Ishikawa (cell line): Measurements from ENCODE around the gene TDO2.

Source experiments
- CEBPB ChIP-seq: IDR thresholded peaks from 2 replicates; pipeline ENCODE4 v1.6.1; 2012
- CREB1 ChIP-seq: IDR thresholded peaks from 2 replicates; pipeline ENCODE4 v1.6.1; 2012; ENCODE audit warnings: low read depth
- EGR1 ChIP-seq: IDR thresholded peaks from 2 replicates; pipeline ENCODE4 v1.6.1; 2012
- EP300 ChIP-seq: IDR thresholded peaks from 2 replicates; pipeline ENCODE4 v1.6.1; 2012; ENCODE audit warnings: borderline replicate concordance
- FOXM1 ChIP-seq: IDR thresholded peaks from 2 replicates; pipeline ENCODE4 v1.6.1; 2012; ENCODE audit warnings: low read depth, borderline replicate concordance
- NFIC ChIP-seq: IDR thresholded peaks from 2 replicates; pipeline ENCODE4 v1.6.1; 2012
- RAD21 ChIP-seq: IDR thresholded peaks from 2 replicates; pipeline ENCODE4 v1.6.1; 2012; ENCODE audit warnings: low read depth
- TAF1 ChIP-seq: IDR thresholded peaks from 2 replicates; pipeline ENCODE4 v1.6.1; 2012; ENCODE audit warnings: low read depth, mild to moderate bottlenecking
- TCF12 ChIP-seq: IDR thresholded peaks from 2 replicates; pipeline ENCODE4 v1.6.1; 2012; ENCODE audit warnings: low read depth
- TEAD4 ChIP-seq: IDR thresholded peaks from 2 replicates; pipeline ENCODE4 v1.6.1; 2012
- YY1 ChIP-seq: IDR thresholded peaks from 2 replicates; pipeline ENCODE4 v1.6.1; 2012; ENCODE audit warnings: low read depth
- ZBTB7A ChIP-seq: IDR thresholded peaks from 2 replicates; pipeline ENCODE4 v1.6.1; 2012; ENCODE audit warnings: low read depth
- TF ChIP-seq, protein P1 (sequence below): IDR thresholded peaks from 2 replicates; pipeline ENCODE4 v1.6.1; 2012; ENCODE audit warnings: low read depth, mild to moderate bottlenecking
- TF ChIP-seq, protein P2 (sequence below): IDR thresholded peaks from 2 replicates; pipeline ENCODE4 v1.6.1; 2012
- TF ChIP-seq, protein P3 (sequence below): IDR thresholded peaks from 2 replicates; pipeline ENCODE4 v1.6.1; 2012

The TDO2 gene

DNA sequence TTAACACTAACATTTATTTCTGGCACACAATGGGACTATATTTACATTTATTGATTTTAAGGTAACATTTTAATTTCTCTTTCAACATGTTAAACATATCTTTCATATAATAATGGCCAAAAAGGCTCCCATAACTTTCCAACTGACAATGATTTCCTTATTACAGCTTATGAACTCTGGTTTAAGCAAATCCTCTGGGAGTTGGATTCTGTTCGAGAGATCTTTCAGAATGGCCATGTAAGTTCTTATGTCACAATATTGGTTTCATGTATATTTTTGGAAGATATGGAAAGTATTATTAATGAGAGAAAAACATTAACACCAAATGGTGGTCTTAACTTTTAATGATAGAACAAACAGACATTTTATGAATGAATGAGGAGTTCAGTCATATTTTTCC is 4.1 kb downstream of the TDO2 start:
- TF ChIP-seq CREB1: no peak
- TF ChIP-seq TCF12: no peak
- no peak for TF ChIP-seq NFIC
- TF ChIP-seq TAF1: no peak
- no peak for TF ChIP-seq FOXM1
- TF ChIP-seq RAD21: no peak
- no peak for TF ChIP-seq TEAD4
- TF ChIP-seq, protein P1, sequence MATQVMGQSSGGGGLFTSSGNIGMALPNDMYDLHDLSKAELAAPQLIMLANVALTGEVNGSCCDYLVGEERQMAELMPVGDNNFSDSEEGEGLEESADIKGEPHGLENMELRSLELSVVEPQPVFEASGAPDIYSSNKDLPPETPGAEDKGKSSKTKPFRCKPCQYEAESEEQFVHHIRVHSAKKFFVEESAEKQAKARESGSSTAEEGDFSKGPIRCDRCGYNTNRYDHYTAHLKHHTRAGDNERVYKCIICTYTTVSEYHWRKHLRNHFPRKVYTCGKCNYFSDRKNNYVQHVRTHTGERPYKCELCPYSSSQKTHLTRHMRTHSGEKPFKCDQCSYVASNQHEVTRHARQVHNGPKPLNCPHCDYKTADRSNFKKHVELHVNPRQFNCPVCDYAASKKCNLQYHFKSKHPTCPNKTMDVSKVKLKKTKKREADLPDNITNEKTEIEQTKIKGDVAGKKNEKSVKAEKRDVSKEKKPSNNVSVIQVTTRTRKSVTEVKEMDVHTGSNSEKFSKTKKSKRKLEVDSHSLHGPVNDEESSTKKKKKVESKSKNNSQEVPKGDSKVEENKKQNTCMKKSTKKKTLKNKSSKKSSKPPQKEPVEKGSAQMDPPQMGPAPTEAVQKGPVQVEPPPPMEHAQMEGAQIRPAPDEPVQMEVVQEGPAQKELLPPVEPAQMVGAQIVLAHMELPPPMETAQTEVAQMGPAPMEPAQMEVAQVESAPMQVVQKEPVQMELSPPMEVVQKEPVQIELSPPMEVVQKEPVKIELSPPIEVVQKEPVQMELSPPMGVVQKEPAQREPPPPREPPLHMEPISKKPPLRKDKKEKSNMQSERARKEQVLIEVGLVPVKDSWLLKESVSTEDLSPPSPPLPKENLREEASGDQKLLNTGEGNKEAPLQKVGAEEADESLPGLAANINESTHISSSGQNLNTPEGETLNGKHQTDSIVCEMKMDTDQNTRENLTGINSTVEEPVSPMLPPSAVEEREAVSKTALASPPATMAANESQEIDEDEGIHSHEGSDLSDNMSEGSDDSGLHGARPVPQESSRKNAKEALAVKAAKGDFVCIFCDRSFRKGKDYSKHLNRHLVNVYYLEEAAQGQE: no peak
- no peak for TF ChIP-seq YY1
- TF ChIP-seq ZBTB7A: no peak
- TF ChIP-seq, protein P2, sequence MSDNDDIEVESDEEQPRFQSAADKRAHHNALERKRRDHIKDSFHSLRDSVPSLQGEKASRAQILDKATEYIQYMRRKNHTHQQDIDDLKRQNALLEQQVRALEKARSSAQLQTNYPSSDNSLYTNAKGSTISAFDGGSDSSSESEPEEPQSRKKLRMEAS: no peak
- TF ChIP-seq EGR1: no peak
- TF ChIP-seq EP300: no peak
- TF ChIP-seq, protein P3, sequence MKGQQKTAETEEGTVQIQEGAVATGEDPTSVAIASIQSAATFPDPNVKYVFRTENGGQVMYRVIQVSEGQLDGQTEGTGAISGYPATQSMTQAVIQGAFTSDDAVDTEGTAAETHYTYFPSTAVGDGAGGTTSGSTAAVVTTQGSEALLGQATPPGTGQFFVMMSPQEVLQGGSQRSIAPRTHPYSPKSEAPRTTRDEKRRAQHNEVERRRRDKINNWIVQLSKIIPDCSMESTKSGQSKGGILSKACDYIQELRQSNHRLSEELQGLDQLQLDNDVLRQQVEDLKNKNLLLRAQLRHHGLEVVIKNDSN: no peak
- TF ChIP-seq CEBPB: no peak

DNA sequence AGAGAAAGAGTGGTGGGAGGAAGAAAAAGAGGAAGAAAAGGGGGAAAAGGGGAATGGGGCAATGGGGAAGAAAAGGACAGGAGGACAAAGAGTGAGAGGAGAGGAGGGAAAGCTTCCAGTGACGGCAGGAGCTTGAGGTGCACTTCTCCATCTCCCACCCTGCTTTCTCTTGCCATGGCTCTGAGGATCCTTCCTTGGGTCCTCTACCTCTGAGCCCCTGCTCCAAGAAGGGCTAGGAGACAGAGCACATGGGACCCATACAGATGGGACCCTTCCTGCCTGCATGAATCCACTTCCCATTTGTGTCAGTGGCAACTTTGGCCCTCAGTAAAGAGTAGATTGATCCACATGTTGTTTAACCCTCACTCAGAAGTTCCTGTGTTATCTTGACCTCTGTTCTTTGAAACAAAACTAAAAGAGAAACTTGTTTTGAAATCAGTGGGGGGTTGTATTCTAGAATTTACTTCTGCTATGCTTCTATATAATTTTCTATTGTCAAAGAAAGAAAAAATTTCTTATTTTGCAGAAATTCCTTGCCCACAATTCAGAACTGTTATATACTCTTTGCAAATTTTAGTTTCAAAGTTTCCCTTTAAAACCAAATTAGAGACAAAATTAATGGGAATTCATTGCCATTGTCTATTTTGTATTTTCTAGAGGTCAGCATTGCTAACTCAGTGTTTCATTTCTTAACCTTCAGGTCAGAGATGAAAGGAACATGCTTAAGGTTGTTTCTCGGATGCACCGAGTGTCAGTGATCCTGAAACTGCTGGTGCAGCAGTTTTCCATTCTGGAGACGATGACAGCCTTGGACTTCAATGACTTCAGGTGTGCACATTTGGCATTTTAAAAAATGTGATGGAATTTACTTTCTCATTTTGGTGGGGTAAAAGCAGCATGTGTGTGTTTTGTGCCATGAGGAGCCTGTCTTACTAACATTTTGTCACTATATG is 5.0 kb downstream of the TDO2 start:
- TF ChIP-seq NFIC (no peak), YY1 (no peak), FOXM1 (no peak), TAF1 (no peak), TCF12 (no peak), CREB1 (no peak)

DNA sequence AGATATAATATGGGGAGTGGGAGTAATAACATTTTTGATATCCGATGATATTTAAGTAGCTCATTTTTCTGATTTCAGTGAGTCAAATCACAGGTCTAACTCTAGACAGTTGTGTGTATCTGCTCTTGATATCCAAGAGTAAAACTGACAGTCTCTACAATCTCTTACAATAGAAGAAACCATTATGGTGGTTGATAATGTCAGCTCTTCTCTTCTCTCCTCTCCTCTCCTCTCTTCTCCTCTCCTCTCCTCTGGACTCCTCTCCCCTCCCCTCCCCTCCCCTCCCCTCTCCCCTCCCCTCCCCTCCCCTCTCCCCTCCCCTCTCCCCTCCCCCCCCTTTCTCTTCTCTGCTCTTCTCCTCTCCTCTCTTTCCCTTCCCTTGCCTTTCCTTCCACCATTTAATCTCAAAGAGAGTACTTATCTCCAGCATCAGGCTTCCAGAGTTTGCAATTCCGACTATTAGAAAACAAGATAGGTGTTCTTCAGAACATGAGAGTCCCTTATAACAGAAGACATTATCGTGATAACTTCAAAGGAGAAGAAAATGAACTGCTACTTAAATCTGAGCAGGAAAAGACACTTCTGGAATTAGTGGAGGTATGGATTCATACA is 6.2 kb downstream of the TDO2 start:
- no peak for TF ChIP-seq RAD21
- no peak for TF ChIP-seq YY1
- TF ChIP-seq, protein P2: no peak
- no peak for TF ChIP-seq CREB1
- no peak for TF ChIP-seq ZBTB7A
- TF ChIP-seq, protein P3: no peak
- TF ChIP-seq NFIC: no peak
- no peak for TF ChIP-seq CEBPB
- TF ChIP-seq, protein P1: no peak
- TF ChIP-seq EP300: no peak
- TF ChIP-seq FOXM1: no peak

DNA sequence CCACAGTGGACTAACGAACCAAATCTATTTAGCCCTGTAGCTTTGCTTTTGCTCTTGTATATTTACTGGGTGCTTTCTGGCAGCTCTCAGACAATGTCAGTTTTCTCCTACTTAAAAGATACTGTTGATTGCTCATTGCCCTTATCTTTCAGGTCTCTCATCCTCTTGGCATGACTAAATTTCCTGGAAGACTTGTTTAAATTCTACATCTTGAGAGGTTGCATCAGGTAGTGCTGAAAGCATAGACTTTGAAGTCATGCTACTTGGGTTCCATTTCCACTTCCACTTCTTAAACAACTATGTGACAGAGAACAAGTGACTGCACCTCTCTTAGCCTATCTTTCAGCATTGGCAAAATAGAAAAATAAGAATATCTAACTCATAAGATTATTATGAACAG is 8.4 kb downstream of the TDO2 start:
- TF ChIP-seq CEBPB (no peak), ZBTB7A (no peak), NFIC (no peak), EGR1 (no peak), RAD21 (no peak), YY1 (no peak), TEAD4 (no peak), CREB1 (no peak), FOXM1 (no peak), TCF12 (no peak), EP300 (no peak)
- TF ChIP-seq, protein P2: no peak
- TF ChIP-seq, protein P3: no peak
- TF ChIP-seq, protein P1: no peak
